CD4-positive, alpha-beta T cell (primary cell): ENCODE results near the gene RAB8A. TPM values are rescaled to one million over a fixed set of nuclear protein-coding genes. Genes with fewer than 3 reads are reported as not detected.

Experiments
- ATAC-seq: fragments of 200-7000 bp; cut with Tn5 transposase; one replicate; pipeline ENCODE4 v1.10.0; 2022; ENCODE audit warnings: mild to moderate bottlenecking; ENCODE audit not compliant: poor library complexity
- CTCF ChIA-PET: fragments of 350-600 bp; sonication (Branson Sonifier 250); formaldehyde crosslinking; loops from one replicate; lab custom pipeline; 2021; ENCODE audit warnings: antibody characterized with exemption, inconsistent platforms; lab: Charles Lee
- POLR2A ChIA-PET: fragments of 350-600 bp; sonication (Branson Sonifier 250); formaldehyde crosslinking; loops from one replicate; lab custom pipeline; 2021; ENCODE audit warnings: antibody characterized with exemption, inconsistent platforms; lab: Charles Lee
- DNase-seq, 14 experiments: peaks; one replicate each; pipeline ENCODE4 v3.0.0-alpha.2; 2013 to 2020; ENCODE audit warnings: mixed read lengths in 2 of 14
- H3K27ac ChIP-seq, 2 donors: one replicate each; pipeline versions ENCODE4 v1.5.1 to v1.7.0; 2013; ENCODE audit warnings: low read length in 2 of 2, low read depth in 1 of 2, mild to moderate bottlenecking in 1 of 2
- H3K27me3 ChIP-seq, 2 experiments: 1 replicate in 1 of 2; 2 replicates in 1 of 2; pipeline versions ENCODE4 v1.6.1 to v1.7.0; 2013; ENCODE audit warnings: low read length in 2 of 2, control low read depth in 1 of 2, mild to moderate bottlenecking in 1 of 2, moderate library complexity in 1 of 2; ENCODE audit not compliant: insufficient read depth in 2 of 2, control insufficient read depth in 1 of 2
- H3K36me3 ChIP-seq: one replicate; pipeline ENCODE4 v1.6.1; 2013; ENCODE audit warnings: low read length, control low read depth; ENCODE audit not compliant: insufficient read depth
- H3K4me1 ChIP-seq: one replicate; pipeline ENCODE4 v1.6.1; 2013; ENCODE audit warnings: low read length, control low read depth; ENCODE audit not compliant: insufficient read depth
- H3K4me3 ChIP-seq: one replicate; pipeline ENCODE4 v1.5.1; 2013; ENCODE audit warnings: mild to moderate bottlenecking, low read length, moderate library complexity
- H3K9me3 ChIP-seq, 2 experiments: 1 replicate in 1 of 2; 2 replicates in 1 of 2; pipeline versions ENCODE4 v1.6.1 to v1.7.0; 2013; ENCODE audit warnings: low read length in 2 of 2, mild to moderate bottlenecking in 2 of 2, control low read depth in 1 of 2, moderate library complexity in 1 of 2; ENCODE audit not compliant: control insufficient read depth in 1 of 2, insufficient read depth in 1 of 2
- H3K27ac Mint-ChIP-seq: one replicate; pipeline ENCODE4 v1.8.0; 2020; ENCODE audit warnings: mixed read lengths
- H3K27me3 Mint-ChIP-seq: one replicate; pipeline ENCODE4 v1.8.0; 2021; ENCODE audit warnings: mixed read lengths
- H3K36me3 Mint-ChIP-seq: one replicate; pipeline ENCODE4 v1.8.0; 2021; ENCODE audit warnings: low read depth, mixed read lengths
- H3K4me1 Mint-ChIP-seq: one replicate; pipeline ENCODE4 v1.8.0; 2021; ENCODE audit warnings: low read depth, mixed read lengths
- H3K4me3 Mint-ChIP-seq: one replicate; pipeline ENCODE4 v1.8.0; 2020; ENCODE audit warnings: mild to moderate bottlenecking, mixed read lengths
- H3K9me3 Mint-ChIP-seq: one replicate; pipeline ENCODE4 v1.8.0; 2020; ENCODE audit warnings: mixed read lengths
- intact Hi-C, 2 experiments: fragments of 100-400 bp; cut with DNase I in 1 of 2; cut with micrococcal nuclease in 1 of 2; formaldehyde crosslinking; loops; one replicate each; pipeline versions ENCODE4 v1.15.1 to v1.9.0; 2023 to 2025; cut with DNase I, micrococcal nuclease
- total RNA-seq, 174 experiments: library from RNA in 2 of 174; stranded (reverse) in 2 of 174; gene quantifications; one replicate each; pipeline ENCODE4 v1.2.3 and lab custom pipeline; 2021 to 2026
- TF ChIP-seq, protein P1 (sequence below): fragments of 200-600 bp; IDR thresholded peaks from one replicate; pipeline ENCODE4 v1.8.0; 2022; ENCODE audit warnings: antibody characterized with exemption, mild to moderate bottlenecking

The RAB8A gene
- total RNA-seq, 2 experiments from 2014 or later: 74.9 to 79.0 TPM

- peaks cover 39% of the 10 kb centered on the region for H3K36me3 Mint-ChIP-seq
- peaks cover 28% of the 10 kb centered on the region for H3K36me3 ChIP-seq
- H3K4me3 Mint-ChIP-seq: peak overlapping the region; percentile 95
- H3K9me3 ChIP-seq: no peaks in the 10 kb centered on the region
- intact Hi-C loops: loop anchor here in 1 of 2 experiments (5.0 kb wide), 1 partner anchor 40 kb away; no protein-coding TSS in a partner anchor
- ATAC-seq (no peak), DNase-seq (peak in 1 of 14 experiments; percentile 13)
- TF ChIP-seq, protein P1, sequence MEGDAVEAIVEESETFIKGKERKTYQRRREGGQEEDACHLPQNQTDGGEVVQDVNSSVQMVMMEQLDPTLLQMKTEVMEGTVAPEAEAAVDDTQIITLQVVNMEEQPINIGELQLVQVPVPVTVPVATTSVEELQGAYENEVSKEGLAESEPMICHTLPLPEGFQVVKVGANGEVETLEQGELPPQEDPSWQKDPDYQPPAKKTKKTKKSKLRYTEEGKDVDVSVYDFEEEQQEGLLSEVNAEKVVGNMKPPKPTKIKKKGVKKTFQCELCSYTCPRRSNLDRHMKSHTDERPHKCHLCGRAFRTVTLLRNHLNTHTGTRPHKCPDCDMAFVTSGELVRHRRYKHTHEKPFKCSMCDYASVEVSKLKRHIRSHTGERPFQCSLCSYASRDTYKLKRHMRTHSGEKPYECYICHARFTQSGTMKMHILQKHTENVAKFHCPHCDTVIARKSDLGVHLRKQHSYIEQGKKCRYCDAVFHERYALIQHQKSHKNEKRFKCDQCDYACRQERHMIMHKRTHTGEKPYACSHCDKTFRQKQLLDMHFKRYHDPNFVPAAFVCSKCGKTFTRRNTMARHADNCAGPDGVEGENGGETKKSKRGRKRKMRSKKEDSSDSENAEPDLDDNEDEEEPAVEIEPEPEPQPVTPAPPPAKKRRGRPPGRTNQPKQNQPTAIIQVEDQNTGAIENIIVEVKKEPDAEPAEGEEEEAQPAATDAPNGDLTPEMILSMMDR: no peak
- peak overlapping the region; percentile 96 for H3K27ac Mint-ChIP-seq
- POLR2A ChIA-PET: interaction anchor here (0.5 to 3.2 kb wide), 6 partner anchors 26 to 503 kb away, joined by 3 to 25 read pairs (median 4); partner anchors contain the start of genes FAM32A and TPM4
- CTCF ChIA-PET: interaction anchor here (2.1 kb wide), 1 partner anchor 50 kb away, joined by 8 read pairs; no protein-coding TSS in a partner anchor
- no peaks in the 10 kb centered on the region for H3K9me3 Mint-ChIP-seq
- no peaks in the 10 kb centered on the region for H3K27me3 Mint-ChIP-seq
- no peaks in the 10 kb centered on the region for H3K27me3 ChIP-seq
- peaks cover 63% of the 10 kb centered on the region for H3K4me1 ChIP-seq
- H3K27ac ChIP-seq: peak overlapping the region; percentile 89 to 92
- H3K4me3 ChIP-seq: peak overlapping the region; percentile 94
- peaks cover 54% of the 10 kb centered on the region for H3K4me1 Mint-ChIP-seq
These were observed 1.1 kb downstream of the RAB8A start for GRCh38 chr19:16112778-16113177.

DNA sequence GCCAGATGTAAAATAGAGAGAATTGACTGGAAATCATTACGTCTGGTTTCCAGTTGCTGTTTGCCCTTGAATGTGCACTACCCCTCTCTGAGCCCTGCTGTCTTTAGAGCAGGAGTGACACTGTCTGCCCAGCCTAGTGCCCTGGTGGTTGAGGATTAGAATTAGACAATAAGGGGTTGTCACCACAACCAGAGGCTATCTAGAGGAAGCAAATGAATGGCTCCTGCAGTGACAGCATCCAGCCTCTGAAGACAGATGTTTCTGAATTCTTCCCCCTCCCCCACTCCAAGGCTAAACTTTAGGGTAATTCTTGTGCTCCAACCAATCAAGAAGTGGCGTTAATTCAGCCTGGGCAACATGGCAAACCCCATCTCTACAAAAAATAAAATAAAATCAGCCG, 2.0 kb downstream of the RAB8A start:
- ATAC-seq (no peak), DNase-seq (peak in 1 of 14 experiments; percentile 11)
- ChIA-PET CTCF (interaction anchor here (2.1 kb wide), 1 partner anchor 51 kb away, joined by 8 read pairs; no protein-coding TSS in a partner anchor), POLR2A (no interaction called here)
- Histone ChIP-seq H3K4me1 (peaks cover 72% of the 10 kb centered on the region), H3K36me3 (peaks cover 37% of the 10 kb centered on the region), H3K4me3 (no peak overlapping the region), H3K27me3 (no peaks in the 10 kb centered on the region), H3K27ac (no peak overlapping the region), H3K9me3 (no peaks in the 10 kb centered on the region)
- intact Hi-C loops: loop anchor here in 1 of 2 experiments (5.0 kb wide), 1 partner anchor 39 kb away; no protein-coding TSS in a partner anchor
- Mint-ChIP-seq H3K9me3 (no peaks in the 10 kb centered on the region), H3K27me3 (no peaks in the 10 kb centered on the region), H3K4me1 (peaks cover 63% of the 10 kb centered on the region), H3K4me3 (peak overlapping the region; percentile 71), H3K36me3 (peaks cover 48% of the 10 kb centered on the region), H3K27ac (peak overlapping the region; percentile 96)
- TF ChIP-seq, protein P1: no peak

DNA sequence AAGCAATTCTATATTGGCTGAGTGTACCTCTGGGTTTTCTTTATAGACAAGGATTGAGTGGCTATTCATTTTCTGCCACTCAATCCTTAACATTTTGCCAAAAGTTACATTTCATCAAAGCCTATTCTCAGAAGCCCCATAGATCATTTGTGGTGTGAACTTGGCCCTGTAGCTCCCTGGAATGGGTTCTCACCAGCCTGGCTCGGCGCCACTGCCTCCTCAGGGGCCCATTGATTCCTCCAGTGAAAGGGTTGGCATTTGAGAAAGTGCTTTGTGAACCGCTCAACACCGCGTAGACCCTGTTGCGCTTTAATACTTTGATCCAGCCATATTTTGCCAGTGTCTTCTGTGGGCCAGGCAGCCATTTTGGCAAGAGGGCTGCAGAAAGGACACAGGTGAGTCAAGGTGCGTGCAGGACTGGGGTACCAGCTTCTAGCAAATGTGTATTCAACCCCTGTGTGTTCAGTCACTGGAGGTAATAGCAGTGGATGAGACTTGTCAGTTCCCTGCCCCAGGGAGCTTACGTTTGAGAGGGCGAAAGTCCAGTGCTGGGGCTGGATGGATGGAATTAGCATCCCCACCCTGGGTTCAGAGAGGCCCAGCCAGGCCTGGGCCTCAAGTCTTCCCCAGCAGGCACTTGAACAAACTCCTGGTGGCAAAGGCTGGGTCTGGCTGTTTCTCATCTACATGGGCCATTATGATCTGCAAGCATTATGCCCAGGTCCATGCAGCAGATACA, 3.8 kb downstream of the RAB8A start:
- intact Hi-C loops: no loop called here
- TF ChIP-seq, protein P1: no peak
- Mint-ChIP-seq H3K36me3 (peaks cover 62% of the 10 kb centered on the region), H3K27ac (peak overlapping the region; percentile 21), H3K27me3 (no peaks in the 10 kb centered on the region), H3K4me1 (peaks cover 75% of the 10 kb centered on the region), H3K9me3 (no peaks in the 10 kb centered on the region), H3K4me3 (peak overlapping the region; percentile 20)
- H3K9me3 ChIP-seq: no peaks in the 10 kb centered on the region
- H3K36me3 ChIP-seq: peaks cover 48% of the 10 kb centered on the region
- peaks cover 88% of the 10 kb centered on the region for H3K4me1 ChIP-seq
- H3K4me3 ChIP-seq: no peak overlapping the region
- H3K27ac ChIP-seq: peak overlapping the region in 1 of 2 donors; percentile 8
- ChIA-PET CTCF (interaction anchor here (0.9 kb wide), 1 partner anchor 29 kb away, joined by 3 read pairs; no protein-coding TSS in a partner anchor), POLR2A (interaction anchor here (1.0 to 1.1 kb wide), 2 partner anchors 45 to 209 kb away, joined by 3 to 4 read pairs; partner anchors contain the start of gene KLF2)
- ATAC-seq: no peak
- no peak for DNase-seq
- H3K27me3 ChIP-seq: no peaks in the 10 kb centered on the region
